ENCODE results near the gene WDR36.

GRCh38 chr5:111151998-111152397, 59.9 kb downstream of the WDR36 start:
- no peak for TF ChIP-seq CTCF (IDR thresholded peaks at IDR 0.05; ENCODE audit: insufficient read depth, low read length)
- no peak for TF ChIP-seq POLR2AphosphoS5 (IDR thresholded peaks at IDR 0.05; ENCODE audit: low read depth)
- TF ChIP-seq GABPA (IDR thresholded peaks at IDR 0.05; ENCODE audit: low read depth) = no peak
- TF ChIP-seq REST (IDR thresholded peaks at IDR 0.05; ENCODE audit: insufficient replicate concordance, low read depth) = no peak
- no peak for TF ChIP-seq SPI1 (IDR thresholded peaks at IDR 0.05; ENCODE audit: borderline replicate concordance, low read depth)

Data from HL-60 (cell line).